HG02884 (cell line): ENCODE data around the gene ARMC8.

Experiments used
- ATAC-seq: cut with Tn5 transposase; IDR thresholded peaks from one replicate; pipeline ENCODE4 v1.9.1; 2021; ENCODE audit warnings: mild to moderate bottlenecking, moderate library complexity; ENCODE audit not compliant: unreplicated experiment

ARMC8 gene

GRCh38 chr3:138197524-138197923 lies 10.4 kb downstream of the ARMC8 start:
- no peak for ATAC-seq

- peak; percentile 69 for ATAC-seq
These were observed 12.8 kb downstream of the ARMC8 start for GRCh38 chr3:138199851-138200250.

GRCh38 chr3:138200424-138200823 lies 13.3 kb downstream of the ARMC8 start:
- no peak for ATAC-seq

GRCh38 chr3:138202945-138203701 lies 16.0 kb downstream of the ARMC8 start:
- no peak for ATAC-seq

- ATAC-seq, result no peak
These were observed 16.8 kb downstream of the ARMC8 start for GRCh38 chr3:138203938-138204337.

GRCh38 chr3:138205527-138205926 lies 18.4 kb downstream of the ARMC8 start:
- no peak for ATAC-seq

GRCh38 chr3:138206196-138206595 lies 19.1 kb downstream of the ARMC8 start:
- no peak for ATAC-seq

- ATAC-seq, result no peak
These were observed 23.4 kb downstream of the ARMC8 start for GRCh38 chr3:138210528-138210927.

GRCh38 chr3:138213398-138214085 lies 26.4 kb downstream of the ARMC8 start:
- no peak for ATAC-seq

- ATAC-seq, result no peak
These were observed 32.2 kb downstream of the ARMC8 start for GRCh38 chr3:138219255-138219654.

- ATAC-seq, result no peak
These were observed 33.1 kb downstream of the ARMC8 start for GRCh38 chr3:138220242-138220641.

GRCh38 chr3:138220788-138221187 lies 33.7 kb downstream of the ARMC8 start:
- ATAC-seq, result no peak

GRCh38 chr3:138222131-138222941 lies 35.2 kb downstream of the ARMC8 start:
- ATAC-seq, result no peak

GRCh38 chr3:138222942-138223287 lies 35.8 kb downstream of the ARMC8 start:
- ATAC-seq, result no peak

GRCh38 chr3:138227650-138228049 lies 40.5 kb downstream of the ARMC8 start:
- ATAC-seq, result no peak

GRCh38 chr3:138230525-138230924 lies 43.4 kb downstream of the ARMC8 start:
- peak; percentile 61 for ATAC-seq

GRCh38 chr3:138232705-138233364 lies 45.7 kb downstream of the ARMC8 start:
- ATAC-seq, result no peak

GRCh38 chr3:138234401-138235179 lies 47.5 kb downstream of the ARMC8 start:
- peak; percentile 45 for ATAC-seq

- no peak for ATAC-seq
These were observed 51.6 kb downstream of the ARMC8 start for GRCh38 chr3:138238711-138239110.

GRCh38 chr3:138241061-138241460 lies 54.0 kb downstream of the ARMC8 start:
- no peak for ATAC-seq
